Hematopoietic multipotent progenitor cell treated with erythropoietin and hydrocortisone succinate and interleukin-3 and kit ligand, for 4 days (in vitro differentiated cells): Measurements from ENCODE around the gene MACROD2.

Experiments used
- DNase-seq: peaks from one replicate; pipeline ENCODE4 v3.0.0-alpha.2; 2015

Gene MACROD2

DNA sequence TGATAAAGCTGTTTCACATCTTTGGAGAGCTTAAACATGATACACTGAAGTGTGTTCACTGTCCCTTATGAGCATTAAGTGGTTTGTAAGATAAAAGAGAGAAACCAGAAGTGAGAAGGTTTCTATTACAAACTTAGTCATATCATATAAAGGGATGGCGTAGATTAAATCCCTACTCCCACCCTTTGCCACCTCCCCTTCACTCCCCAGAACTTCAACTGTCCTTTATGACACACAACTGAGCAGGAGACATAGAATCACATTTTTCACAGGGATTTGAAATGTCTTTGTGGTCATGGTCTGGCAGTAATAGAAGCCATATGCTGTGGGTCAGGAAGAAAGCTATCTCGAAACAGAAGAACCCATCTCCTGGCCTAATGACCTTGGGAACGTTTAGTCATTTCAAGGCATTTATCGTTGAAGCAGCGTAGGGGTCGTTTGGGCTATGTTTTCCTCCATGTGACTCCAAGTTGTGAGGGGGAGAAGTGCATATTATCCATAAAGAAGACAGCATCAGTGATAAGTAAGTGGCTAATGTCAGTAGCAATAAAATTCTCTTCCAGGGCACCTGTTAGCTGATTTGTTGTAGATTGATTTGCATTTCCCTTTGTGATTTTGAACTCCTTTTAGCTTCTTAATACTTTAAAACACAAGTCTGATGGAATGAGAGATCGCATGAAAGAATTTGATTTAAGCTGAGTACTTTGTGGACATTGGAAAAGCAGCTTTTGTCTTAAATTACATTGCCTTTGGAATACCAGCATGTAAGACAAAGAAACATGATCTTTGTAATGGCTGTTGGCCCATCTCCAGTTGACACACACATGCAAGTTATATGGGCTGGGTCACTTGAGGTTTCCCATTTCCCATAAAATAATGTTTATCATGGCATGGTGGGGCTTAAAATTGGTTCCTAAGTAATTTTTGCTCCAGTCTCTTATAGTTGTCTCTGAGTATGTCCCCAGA, 843.6 kb downstream of the MACROD2 start:
- DNase-seq, result no peak

DNA sequence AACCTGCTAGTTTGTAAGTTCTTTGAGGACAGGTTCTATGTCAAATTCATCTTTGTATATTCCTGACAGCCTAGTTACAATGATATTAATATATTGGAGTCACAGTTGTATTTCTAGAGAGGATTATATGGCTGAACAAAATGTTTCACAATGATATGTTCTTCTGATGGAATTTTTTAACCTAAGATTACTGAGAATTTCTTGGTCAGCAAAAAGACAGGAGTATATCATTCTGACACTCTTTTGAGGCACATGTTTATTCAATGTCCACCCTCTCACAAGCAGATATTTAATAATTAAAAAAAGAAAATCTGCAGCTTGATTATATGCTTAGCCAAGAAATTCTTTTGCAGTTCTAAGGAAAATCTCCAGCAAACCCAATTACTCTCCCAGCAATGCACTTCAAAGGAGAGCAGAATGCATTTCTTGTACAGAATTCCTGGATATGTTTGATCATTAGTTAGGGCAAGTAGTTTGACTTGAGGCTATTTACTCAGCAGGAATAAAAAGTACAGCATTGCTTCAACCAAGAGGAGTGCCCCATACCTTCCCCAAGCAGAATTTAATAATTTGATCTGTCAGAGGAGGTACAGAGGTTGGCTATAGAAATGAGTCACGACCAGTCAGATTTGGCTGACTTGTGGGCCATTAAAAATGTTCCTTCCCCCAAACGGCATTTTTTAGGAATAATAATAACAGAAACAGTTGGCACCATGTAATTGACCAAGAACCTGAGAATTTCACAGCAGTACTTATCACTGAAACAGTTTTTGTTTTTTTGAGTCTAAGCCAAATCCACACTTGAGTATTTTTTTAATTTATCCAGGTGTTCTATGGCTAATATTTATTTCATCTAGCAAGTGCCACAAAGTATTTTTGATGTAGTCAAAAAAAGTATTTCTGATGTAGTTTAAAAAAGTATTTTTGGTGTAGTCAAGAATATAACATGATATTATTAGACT, 850.2 kb downstream of the MACROD2 start:
- no peak for DNase-seq

DNA sequence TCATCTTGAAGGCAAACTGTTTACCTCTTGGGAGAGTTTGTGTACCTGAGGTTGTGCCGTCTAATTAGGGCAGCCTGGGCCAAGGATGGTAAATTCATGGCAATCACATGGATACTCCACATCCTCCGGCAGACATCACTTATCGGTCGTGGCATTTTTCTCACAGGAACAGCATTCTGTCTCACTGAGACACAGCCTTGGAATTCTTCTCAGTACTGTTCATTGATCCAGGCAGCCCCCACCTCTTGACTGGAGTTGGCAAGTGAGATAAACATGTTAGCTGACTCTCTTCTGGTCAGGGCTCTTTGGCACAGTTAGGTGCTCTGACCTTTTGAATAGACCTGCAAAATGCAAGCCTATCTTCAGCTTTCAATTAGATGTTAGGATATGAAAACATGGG, 853.5 kb downstream of the MACROD2 start:
- DNase-seq, result no peak

DNA sequence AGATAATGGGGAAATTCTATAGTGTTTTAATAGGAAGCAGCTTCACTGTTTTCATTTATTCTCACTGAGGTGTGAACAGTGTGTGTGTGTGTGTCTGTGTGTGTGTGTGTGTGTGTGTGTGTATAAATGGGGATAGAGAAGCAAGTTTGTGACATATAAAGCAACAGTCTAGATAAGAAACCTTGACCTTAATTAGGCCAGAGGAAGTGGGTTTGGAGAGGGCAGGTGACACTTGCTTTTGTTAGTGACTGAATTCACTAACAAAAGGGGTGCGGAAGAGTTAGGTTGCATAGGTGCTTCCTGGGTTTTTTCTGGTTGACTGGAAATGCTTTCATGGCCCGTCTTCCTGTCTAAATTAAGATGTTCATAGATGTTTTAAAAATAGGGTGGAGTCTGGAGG, 857.8 kb downstream of the MACROD2 start:
- no peak for DNase-seq

DNA sequence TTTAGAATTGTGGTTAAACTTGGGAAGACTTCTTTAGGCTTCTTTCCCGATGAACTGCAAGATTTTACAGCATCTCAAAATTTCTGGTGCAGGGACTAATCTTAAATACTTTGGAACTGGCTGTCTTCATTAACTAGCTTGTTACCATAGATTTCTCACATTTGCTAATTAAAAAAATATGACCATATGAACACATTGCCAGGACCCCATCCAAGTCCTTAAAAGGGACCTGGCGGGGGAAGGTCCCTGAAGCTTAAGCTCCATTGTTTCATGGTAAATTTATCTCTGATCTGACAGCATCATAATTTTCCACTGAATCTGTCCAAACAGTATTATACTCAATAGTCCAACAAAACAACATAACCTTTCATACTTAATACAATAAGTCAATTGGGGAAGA, 859.9 kb downstream of the MACROD2 start:
- DNase-seq, result no peak

DNA sequence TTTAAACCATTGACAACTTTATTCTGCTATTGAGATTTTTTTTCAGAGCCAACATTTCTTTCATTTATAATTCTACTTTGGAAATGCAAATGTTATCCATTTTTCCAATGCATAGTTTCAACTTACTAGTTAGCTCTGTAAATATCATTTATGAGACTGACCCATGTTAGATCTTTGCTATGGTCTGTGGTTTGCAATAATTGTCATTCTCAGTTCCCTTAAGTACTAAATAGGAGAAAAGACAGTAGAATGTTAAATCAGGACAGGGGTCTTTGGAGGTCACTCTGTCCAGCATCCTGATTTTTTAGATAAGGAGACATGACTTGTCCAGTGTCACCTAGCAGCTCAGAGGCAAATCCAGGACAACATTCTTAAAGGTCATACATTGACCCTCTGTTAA, 864.3 kb downstream of the MACROD2 start:
- DNase-seq, result no peak

DNA sequence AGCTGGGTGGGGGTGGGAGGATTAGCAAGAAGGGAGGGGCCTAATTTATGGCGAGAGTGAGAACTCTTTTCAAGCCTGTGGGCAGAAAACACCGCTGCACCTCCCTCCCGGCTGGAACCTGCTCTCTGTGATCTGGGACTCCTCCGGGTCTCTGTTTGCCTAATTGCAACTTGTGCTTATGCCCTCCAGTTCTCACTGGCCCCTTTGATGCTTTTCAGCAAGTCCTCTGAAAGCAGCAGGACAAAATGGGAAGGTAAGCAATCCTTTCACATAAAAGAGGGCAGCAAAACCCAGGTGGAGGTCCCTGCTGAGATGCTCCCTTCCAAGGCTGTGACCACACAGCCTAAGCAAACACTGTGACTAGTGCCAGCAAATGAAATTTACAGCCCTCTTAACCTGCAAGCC, 865.1 kb downstream of the MACROD2 start:
- DNase-seq, result no peak

DNA sequence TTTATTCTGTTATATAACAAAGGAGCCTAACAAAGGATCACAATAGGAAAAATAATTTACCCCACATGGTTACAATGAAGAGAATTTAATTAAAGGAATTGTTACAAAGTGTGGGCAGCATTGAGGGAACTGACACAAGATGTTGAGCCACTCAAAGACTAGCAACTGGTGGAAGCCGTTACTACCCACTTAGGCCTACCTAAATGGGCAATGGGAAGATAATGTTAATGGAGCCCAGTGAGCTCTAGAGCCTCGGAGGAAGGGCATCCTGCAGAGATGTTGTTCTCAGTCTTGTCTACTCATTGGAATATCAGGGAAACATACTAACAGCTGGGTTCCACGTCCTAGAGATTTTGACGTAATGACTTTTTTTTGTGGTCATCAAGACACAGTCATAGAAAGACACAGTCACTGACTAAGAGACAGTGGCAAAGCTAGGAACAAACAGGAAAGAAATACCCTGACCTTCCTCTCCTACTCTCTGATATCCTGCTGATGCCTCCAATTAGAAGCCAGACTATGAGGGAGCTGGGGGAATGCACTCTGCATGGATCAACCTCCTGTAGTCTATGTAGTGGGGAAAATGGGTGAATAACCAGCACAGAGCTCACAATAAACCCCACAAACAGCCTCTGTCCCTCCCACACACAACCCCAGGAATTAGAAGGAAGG, 865.8 kb downstream of the MACROD2 start:
- no peak for DNase-seq

DNA sequence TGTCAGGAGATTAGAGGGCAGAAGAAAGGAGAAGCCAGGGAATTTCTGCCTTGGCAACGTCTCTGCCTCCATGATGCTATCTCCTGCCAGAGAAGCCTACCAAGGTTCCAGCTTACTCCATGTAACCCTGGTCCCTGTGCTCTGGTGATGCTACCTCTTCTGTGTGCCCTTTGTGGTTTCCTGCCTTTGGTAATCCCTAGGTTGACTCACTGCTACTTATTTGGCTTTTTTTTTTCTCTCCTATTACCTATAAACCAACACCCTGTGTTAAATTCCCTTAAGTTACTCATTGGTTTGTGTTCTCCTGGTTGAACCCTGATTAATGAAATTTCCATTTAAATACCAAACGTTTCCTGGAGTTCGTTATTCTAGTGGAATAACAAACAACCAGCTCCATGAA, 869.9 kb downstream of the MACROD2 start:
- DNase-seq, result no peak

DNA sequence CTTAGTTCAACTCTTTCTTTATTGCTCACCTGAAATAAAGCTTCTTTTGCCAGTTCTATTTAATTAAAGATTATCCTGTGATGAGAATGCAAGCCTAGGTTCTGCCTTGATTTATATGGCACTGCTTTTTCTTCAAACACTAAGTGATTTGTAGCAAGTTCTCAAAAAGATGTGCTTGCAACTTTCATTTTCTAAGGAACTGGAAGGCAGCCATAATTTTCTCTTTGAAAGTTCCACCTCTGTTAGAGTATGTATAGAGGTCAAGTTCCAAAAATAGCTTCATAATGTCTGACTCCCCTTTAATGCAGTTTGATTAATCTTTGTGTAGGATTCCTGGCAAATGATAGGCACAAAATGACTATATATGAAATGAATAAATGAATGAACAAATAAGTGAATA, 870.4 kb downstream of the MACROD2 start:
- DNase-seq, result no peak

DNA sequence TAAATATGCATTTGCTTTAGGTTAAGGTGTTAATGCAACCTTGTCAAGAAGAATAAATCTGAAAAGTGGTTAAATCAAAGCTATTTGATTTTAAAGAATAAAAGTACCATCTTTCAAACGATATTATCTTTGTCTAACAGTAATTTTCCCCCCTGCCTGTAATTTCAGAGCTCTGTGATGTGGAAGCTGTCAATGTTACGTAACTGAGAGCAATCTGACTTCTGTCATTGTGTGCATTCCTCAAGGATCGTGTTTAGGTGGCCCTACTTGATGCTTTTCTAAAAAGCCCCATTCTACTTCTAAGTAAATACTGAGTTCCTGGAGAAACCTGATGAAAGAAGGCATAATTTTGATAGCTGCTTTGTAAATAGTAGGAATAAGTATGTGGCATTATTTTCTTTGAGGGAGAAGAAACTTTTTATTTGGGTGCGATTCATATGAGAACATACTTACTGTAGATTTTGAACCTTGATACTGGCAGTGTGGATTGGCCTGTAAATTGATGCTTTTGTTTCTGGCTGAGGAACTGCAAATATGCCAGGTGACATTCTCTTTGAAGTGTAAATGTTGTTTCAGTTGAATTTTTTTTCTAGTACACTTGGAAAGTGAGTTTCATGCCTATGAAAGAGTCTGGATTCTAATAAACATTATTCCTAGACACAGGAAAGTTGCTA, 871.7 kb downstream of the MACROD2 start:
- DNase-seq, result no peak

DNA sequence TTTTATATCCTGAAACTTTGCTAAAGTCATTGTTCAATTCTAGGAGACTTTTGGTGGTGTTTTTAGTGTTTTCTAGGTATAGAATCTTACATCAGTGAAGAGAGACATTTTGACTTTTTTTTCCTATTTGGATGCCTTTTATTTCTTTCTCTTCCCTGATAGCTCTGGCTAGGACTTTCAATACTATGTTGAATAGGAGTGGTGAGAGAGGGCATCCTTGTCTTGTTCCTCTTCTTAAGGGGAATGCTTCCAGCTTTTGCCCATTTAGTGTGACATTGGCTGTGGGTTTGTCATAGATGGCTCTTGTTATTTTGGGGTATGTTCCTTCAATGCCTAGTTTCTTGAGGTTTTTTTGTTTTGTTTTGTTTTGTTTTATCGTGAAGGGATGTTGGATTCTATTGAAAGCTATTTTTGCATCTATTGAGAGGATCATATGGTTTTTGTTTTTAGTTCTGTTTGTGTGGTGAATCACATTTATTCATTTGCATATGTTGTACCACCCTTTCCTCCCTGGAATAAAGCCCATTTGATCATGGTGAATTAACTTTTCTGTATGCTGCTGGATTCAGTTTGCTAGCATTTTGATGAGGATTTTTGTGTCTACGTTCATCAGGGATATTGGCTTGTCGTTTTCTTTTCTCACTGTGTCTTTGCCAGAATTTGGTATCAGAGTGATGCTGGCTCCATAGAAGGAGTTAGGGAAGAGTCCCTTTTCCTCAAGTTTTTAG, 882.1 kb downstream of the MACROD2 start:
- DNase-seq, result no peak

DNA sequence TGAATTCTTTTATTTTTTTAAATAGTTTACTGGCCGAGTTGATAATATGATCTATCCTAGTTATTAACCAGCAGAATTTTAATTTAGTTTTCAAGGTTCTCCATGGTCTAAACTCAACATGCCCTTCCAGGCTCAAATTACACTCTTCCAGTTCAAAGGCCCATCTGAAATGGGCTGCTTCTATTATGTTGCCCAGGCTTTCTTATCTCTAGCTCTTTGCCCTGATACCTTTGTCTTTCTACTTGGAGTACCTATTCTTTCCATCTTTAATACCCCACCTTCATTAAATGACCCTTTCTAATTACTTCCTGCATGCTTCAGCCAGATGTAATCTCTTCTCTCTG, 883.3 kb downstream of the MACROD2 start:
- DNase-seq, result no peak

DNA sequence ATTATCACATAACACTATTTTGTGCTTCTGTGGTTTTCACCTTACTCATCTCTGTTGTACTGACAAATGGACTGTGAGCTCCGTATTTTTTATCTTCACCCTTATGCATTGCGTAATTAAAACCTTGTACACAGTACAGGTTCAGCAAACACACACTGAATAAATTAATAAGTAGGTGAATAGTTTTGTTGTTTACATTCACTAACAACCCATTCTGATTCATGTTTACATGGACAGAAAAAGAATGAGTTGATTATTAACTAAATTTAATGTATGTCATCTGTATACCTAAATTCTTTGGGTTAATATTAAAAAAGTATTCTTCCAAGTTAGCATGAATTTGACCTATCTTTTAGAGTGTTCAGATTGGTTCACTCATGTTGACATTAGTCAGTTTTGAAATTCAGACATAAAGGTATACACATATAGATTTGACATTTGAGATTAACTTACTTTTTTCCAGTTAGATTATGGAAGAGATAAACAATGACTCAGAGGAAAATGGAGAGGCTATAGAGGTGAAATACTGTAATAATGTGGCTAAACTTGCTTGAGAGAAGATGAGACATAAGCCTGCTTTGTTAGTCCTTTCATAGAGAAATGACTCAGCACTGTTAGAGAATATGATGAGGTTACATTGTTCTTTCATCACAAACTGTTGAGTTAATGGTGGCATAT, 883.8 kb downstream of the MACROD2 start:
- no peak for DNase-seq

DNA sequence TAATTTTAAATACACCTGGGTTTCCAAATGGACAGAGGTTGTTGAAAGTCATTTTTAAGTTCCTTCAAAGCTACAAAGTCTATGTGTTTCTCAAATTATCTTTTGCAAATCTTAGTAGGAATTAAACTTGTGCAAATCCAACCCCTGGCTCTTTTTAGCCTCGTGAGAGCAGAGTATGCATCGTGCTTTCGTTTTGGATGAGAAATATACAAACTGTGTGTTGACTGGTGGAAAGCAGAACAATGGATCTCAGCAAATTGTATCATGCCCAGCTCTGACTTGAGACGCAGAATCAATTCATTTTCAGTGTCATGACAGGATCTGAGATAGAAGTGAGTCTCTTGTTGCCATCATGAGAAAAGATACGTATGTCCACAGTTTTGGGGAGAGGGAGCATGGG, 884.5 kb downstream of the MACROD2 start:
- DNase-seq, result no peak

DNA sequence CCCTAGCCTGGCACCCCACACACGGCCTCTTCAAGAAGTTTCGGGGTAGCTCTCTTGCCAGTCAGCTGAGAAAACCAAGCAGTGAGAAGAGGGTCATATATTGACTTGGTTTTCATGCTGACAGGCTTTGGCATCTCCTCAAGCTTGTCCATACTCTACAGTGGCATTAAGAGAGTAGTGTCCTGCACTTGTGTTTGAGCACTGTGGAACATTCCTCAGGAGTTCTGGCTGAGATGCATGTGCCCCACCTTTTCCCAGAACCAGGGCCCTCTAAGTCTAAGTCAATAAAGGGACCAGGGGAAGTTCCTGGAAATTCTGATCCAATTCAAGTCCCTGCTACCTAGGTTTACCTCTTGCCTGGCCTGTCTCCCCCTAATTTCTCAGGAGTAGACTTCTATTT, 886.2 kb downstream of the MACROD2 start:
- no peak for DNase-seq

DNA sequence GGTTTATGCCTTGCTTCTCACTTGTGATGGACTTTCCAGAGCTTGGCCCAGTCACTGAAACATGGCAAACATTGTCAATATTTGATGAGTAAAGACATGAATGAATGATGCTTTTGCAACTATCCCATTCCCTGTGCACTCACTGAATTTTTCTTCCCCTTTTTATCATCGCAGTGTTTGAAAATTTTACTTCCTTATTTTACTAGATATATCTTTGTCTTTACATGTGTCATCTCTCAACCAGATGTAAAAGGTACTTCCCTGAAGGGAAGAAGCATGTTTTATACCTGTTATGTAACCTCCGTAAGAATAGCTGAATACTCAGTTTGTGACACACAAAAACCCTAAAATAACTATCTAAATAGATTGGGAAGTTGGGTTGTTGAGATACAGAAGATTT, 886.8 kb downstream of the MACROD2 start:
- DNase-seq, result no peak

DNA sequence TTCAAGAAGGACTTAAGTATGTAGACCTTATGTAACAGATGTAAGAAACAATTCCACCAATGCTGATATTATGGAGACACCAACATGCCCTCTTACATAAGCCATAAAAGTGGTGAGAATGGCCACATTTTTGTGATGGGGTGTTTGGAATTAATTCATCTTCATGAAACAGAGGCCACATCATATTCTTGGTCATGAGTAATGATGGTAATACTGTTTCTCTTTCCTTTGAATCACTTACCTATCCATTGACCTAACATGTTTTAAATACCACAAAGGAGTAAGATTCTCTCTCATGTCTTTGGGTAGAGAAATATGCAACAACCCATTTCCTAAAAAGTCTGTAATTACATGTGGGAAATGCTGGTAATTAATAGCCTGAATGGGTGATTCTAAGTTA, 887.5 kb downstream of the MACROD2 start:
- no peak for DNase-seq

DNA sequence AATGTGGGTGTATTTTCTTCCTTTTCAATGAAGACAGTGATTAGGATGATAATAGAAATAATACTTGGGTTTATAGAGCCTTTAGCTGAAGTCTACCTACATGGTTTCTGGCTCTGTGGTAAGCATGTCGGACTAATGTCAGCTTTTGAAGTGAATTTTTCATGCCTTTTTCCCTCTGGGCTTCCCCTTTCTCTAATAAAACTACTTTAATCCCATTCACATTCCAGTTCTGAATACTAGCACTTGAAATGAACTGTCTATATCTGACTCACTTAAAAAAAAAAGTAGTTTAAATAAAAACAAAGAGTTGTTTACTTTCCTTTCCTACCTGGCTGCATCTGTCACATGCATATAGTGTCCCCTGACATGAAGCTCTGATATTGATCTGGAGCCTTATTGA, 888.0 kb downstream of the MACROD2 start:
- DNase-seq, result no peak

DNA sequence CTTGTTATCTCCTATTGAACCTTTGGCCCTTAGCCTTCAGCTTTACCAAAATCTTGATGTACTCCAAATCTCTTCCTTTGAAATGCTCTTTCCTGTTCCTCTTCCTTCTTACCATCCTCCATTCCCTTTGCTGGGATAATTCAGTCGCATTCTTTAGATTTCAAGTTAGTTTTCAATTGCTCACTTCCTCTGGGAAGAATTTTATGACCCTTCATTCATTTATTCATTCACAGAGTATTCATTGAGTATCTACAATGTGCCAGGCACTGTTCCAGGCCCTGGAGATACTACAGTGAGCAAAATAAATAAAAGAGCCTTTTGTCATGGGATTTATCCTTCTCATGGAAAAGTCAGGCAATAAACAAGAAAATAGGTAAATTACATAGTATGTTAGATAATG, 890.3 kb downstream of the MACROD2 start:
- DNase-seq, result no peak

DNA sequence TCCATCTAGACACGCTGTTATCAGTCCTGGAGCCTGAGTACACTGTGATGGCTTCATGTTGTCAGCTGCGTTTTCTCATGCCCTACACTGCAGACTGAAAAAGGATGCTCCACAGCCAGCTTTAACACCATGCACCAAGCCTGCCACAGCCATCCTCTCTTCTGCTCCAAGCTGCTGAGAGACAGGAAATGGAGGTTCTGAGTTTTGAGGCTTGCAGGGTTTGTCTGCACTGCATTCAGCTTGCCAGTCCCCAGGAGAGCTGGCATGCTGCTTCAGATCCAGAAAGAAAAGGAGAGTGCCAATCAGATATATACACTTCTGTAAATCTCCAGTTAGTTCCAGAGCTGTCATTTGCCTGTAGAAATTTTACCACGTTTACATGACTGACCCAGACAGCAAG, 892.8 kb downstream of the MACROD2 start:
- DNase-seq, result no peak
